Neural progenitor cell (in vitro differentiated cells): ENCODE data around the gene VSIG10.

Source experiments
- EZH2 ChIP-seq: fragments of 200-600 bp; sonication (generic); IDR thresholded peaks from 2 replicates; pipeline ENCODE4 v1.6.1; 2017; ENCODE audit warnings: antibody characterized with exemption, mild to moderate bottlenecking, moderate library complexity
- EZH2phosphoT487 ChIP-seq: fragments of 200-600 bp; sonication (generic); IDR thresholded peaks from 2 replicates; pipeline ENCODE4 v1.6.1; 2017; ENCODE audit warnings: antibody characterized with exemption
- TF ChIP-seq, protein P1 (sequence below): fragments of 200-600 bp; sonication (generic); IDR thresholded peaks from 2 replicates; pipeline ENCODE4 v1.5.1; 2017; ENCODE audit warnings: antibody characterized with exemption, mild to moderate bottlenecking

DNA sequence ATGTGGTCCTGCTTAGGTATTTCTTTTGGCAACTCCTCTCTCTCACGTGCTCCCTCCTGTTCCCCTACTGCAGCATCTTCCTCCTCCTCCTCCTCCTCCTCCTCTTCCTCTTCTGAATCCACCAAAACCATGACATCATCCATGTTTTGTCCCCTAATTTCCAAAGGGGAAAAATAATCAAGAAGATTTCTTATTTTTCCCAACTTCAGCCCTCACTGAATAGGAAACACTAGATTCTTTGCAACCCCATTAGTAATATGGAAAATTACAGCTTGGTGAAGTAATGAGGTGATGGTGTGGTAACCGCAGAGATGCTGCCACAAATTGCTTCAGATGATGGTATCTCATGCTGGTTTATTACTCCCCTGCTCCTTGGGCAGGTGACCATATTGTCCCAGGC lies 35.4 kb downstream of the VSIG10 start:
- TF ChIP-seq EZH2: no peak
- TF ChIP-seq, protein P1, sequence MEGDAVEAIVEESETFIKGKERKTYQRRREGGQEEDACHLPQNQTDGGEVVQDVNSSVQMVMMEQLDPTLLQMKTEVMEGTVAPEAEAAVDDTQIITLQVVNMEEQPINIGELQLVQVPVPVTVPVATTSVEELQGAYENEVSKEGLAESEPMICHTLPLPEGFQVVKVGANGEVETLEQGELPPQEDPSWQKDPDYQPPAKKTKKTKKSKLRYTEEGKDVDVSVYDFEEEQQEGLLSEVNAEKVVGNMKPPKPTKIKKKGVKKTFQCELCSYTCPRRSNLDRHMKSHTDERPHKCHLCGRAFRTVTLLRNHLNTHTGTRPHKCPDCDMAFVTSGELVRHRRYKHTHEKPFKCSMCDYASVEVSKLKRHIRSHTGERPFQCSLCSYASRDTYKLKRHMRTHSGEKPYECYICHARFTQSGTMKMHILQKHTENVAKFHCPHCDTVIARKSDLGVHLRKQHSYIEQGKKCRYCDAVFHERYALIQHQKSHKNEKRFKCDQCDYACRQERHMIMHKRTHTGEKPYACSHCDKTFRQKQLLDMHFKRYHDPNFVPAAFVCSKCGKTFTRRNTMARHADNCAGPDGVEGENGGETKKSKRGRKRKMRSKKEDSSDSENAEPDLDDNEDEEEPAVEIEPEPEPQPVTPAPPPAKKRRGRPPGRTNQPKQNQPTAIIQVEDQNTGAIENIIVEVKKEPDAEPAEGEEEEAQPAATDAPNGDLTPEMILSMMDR: no peak
- TF ChIP-seq EZH2phosphoT487: no peak
